HepG2 (cell line): ENCODE measurements around the gene IGLL1. TPM values are rescaled to one million over a fixed set of nuclear protein-coding genes. Genes with fewer than 3 reads are reported as not detected.

Experiments used
- ARNT ChIP-seq: fragments of 450-650 bp; IDR thresholded peaks from 2 replicates; pipeline ENCODE4 v1.6.1; 2017
- ATF3 ChIP-seq: sonication (generic); formaldehyde crosslinking; IDR thresholded peaks from 2 replicates; pipeline ENCODE4 v1.4.0; 2020; ENCODE audit warnings: missing genetic modification reagents
- NPAS2 ChIP-seq: sonication (generic); formaldehyde crosslinking; IDR thresholded peaks from 2 replicates; pipeline ENCODE4 v1.8.0; 2022; ENCODE audit warnings: mild to moderate bottlenecking, missing genetic modification reagents, borderline replicate concordance
- RCOR2 ChIP-seq: IDR thresholded peaks from 2 replicates; pipeline ENCODE4 v1.6.1; 2016; ENCODE audit warnings: missing biosample characterization, missing genetic modification reagents
- ZHX2 ChIP-seq, 2 experiments: sonication (generic) in 1 of 2; formaldehyde crosslinking in 1 of 2; IDR thresholded peaks; 2 replicates each; pipeline versions ENCODE4 v1.6.1 to v1.9.0; 2014 to 2022; ENCODE audit warnings: antibody characterized with exemption in 1 of 2, borderline replicate concordance in 1 of 2, inconsistent platforms in 1 of 2, low read depth in 1 of 2, missing genetic modification reagents in 1 of 2
- ZMYM3 ChIP-seq: sonication (generic); formaldehyde crosslinking; IDR thresholded peaks from 2 replicates; pipeline ENCODE4 v1.5.1; 2020; ENCODE audit warnings: mild to moderate bottlenecking, missing genetic modification reagents
- ZNF577 ChIP-seq: sonication (generic); formaldehyde crosslinking; IDR thresholded peaks from 2 replicates; pipeline ENCODE4 v1.4.0; 2020; ENCODE audit warnings: mild to moderate bottlenecking, low read depth, missing genetic modification reagents, borderline replicate concordance
- polyA plus RNA-seq, 8 experiments: library from polyadenylated mRNA; depleted of rRNA in 3 of 8; stranded (reverse) in 7 of 8; unstranded in 1 of 8; fragments of >200 nt; fragmentation: Illumina TruSeq in 4 of 8; extraction: Trizol in 4 of 8; gene quantifications; 2 replicates each; pipeline versions ENCODE4 v1.2.1 to v1.2.3, GENCODE V29; 2011 to 2016; ENCODE audit warnings: low read depth in 4 of 8, missing spikeins in 1 of 8, mixed read lengths in 1 of 8; ENCODE audit not compliant: insufficient read depth in 1 of 8
- total RNA-seq, 5 experiments: library from RNA; depleted of rRNA; stranded (reverse); fragments of >200 nt; fragmentation: Illumina TruSeq; extraction: Trizol; gene quantifications; 2 replicates each; pipeline ENCODE4 v1.2.3, GENCODE V29; 2016; ENCODE audit warnings: low read depth in 1 of 5

Gene IGLL1
- total and polyA plus RNA-seq, 2 of the 13 experiments (the other 11 are each of a cell fraction or from before 2014, with no cell fraction given) = not detected

GRCh38 chr22:23555118-23555517, 25.0 kb downstream of the IGLL1 start (continued):
- TF ChIP-seq ZHX2 (IDR thresholded peaks at IDR 0.05; ENCODE audit: low read depth) = no peak
- TF ChIP-seq ZHX2 (CRISPR knock-in tag; IDR thresholded peaks at IDR 0.05; ENCODE audit: borderline replicate concordance) = no peak
- TF ChIP-seq ZMYM3 (CRISPR knock-in tag) = no peak
- TF ChIP-seq RCOR2 (CRISPR knock-in tag) = no peak
- TF ChIP-seq NPAS2 (CRISPR knock-in tag) = no peak
- no peak for TF ChIP-seq ATF3
- no peak for TF ChIP-seq ZNF577 (CRISPR knock-in tag)
- TF ChIP-seq ARNT = no peak
